Measurements from ENCODE around the gene PARD3. TPM values are rescaled to one million over a fixed set of nuclear protein-coding genes. Genes with fewer than 3 reads are reported as not detected.

The PARD3 gene
- total and polyA plus RNA-seq, 2 donors from 2014 or later, result 21.1 to 47.5 TPM

DNA sequence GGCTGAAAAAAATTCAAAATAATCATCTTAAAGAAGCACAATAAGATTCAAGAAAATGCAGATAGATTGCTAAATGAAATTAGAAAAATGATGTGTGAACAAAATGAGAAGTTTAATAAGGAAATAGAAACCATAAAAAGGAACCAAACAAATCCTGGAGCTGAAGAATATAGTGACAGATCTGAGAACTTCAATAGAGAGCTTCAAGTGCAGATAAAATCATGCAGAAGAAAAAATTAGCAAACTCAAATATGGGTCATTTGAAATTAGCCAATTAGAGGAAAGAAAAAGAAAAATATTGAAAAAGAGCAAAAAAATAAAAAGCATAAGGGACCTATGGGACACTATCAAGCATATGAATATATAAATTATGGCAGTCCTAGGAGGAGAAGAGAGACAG lies 720.1 kb downstream of the PARD3 start:
- FAIRE-seq, result no peak

GRCh38 chr10:34094146-34094696 lies 720.9 kb downstream of the PARD3 start:
- Histone ChIP-seq H3K4me3 (ENCODE audit: low read length in 3 of 3) (no peak overlapping the region), H3K4me1 (ENCODE audit: control insufficient read depth in 2 of 3, insufficient read depth in 2 of 3, low read depth in 1 of 3, low read length in 3 of 3) (no peaks in the 10 kb centered on the region), H3K9me3 (ENCODE audit: control insufficient read depth in 2 of 3, insufficient read depth in 1 of 3, low read length in 3 of 3) (peaks cover 0 to 1% (median 0%) of the 10 kb centered on the region in 3 donors), H3K27ac (ENCODE audit: low read depth in 2 of 2, low read length in 2 of 2) (no peak overlapping the region), H3K9ac (ENCODE audit: low read length in 3 of 3) (no peak overlapping the region), H3K36me3 (ENCODE audit: control insufficient read depth in 2 of 3, insufficient read depth in 3 of 3, low read length in 3 of 3) (no peaks in the 10 kb centered on the region), H3K27me3 (ENCODE audit: control insufficient read depth, insufficient read depth, low read length) (no peaks in the 10 kb centered on the region)
- DNase-seq, result peak in 1 of 5 donors; percentile 3
- intact Hi-C loops (cut with DNase I), result no loop called here
- FAIRE-seq, result no peak
- no peak for TF ChIP-seq CTCF (IDR thresholded peaks at IDR 0.05; ENCODE audit: borderline replicate concordance, extremely low read depth, insufficient read depth)

More for the DNA sequence above, 720.1 kb downstream of the PARD3 start:
- Histone ChIP-seq H3K4me1 (ENCODE audit: control insufficient read depth in 2 of 3, insufficient read depth in 2 of 3, low read depth in 1 of 3, low read length in 3 of 3) (no peaks in the 10 kb centered on the region), H3K4me3 (ENCODE audit: low read length in 3 of 3) (no peak overlapping the region), H3K9ac (ENCODE audit: low read length in 3 of 3) (no peak overlapping the region), H3K36me3 (ENCODE audit: control insufficient read depth in 2 of 3, insufficient read depth in 3 of 3, low read length in 3 of 3) (no peaks in the 10 kb centered on the region), H3K9me3 (ENCODE audit: control insufficient read depth in 2 of 3, insufficient read depth in 1 of 3, low read length in 3 of 3) (peaks cover 0 to 8% (median 0%) of the 10 kb centered on the region in 3 donors), H3K27me3 (ENCODE audit: control insufficient read depth, insufficient read depth, low read length) (no peaks in the 10 kb centered on the region), H3K27ac (ENCODE audit: low read depth in 2 of 2, low read length in 2 of 2) (no peak overlapping the region)
- no peak for TF ChIP-seq CTCF (IDR thresholded peaks at IDR 0.05; ENCODE audit: borderline replicate concordance, extremely low read depth, insufficient read depth)
- intact Hi-C loops (cut with DNase I), result no loop called here
- no peak for DNase-seq

GRCh38 chr10:34092891-34093290 lies 722.2 kb downstream of the PARD3 start:
- no peak for TF ChIP-seq CTCF (IDR thresholded peaks at IDR 0.05; ENCODE audit: borderline replicate concordance, extremely low read depth, insufficient read depth)
- no peaks in the 10 kb centered on the region for H3K36me3 ChIP-seq (ENCODE audit: control insufficient read depth in 2 of 3, insufficient read depth in 3 of 3, low read length in 3 of 3)
- no peaks in the 10 kb centered on the region for H3K27me3 ChIP-seq (ENCODE audit: control insufficient read depth, insufficient read depth, low read length)
- intact Hi-C loops (cut with DNase I), result no loop called here
- H3K27ac ChIP-seq (ENCODE audit: low read depth in 2 of 2, low read length in 2 of 2), result no peak overlapping the region
- H3K4me1 ChIP-seq (ENCODE audit: control insufficient read depth in 2 of 3, insufficient read depth in 2 of 3, low read depth in 1 of 3, low read length in 3 of 3), result no peaks in the 10 kb centered on the region
- H3K9ac ChIP-seq (ENCODE audit: low read length in 3 of 3), result no peak overlapping the region
- no peak overlapping the region for H3K4me3 ChIP-seq (ENCODE audit: low read length in 3 of 3)
- no peaks in the 10 kb centered on the region for H3K9me3 ChIP-seq (ENCODE audit: control insufficient read depth in 2 of 3, insufficient read depth in 1 of 3, low read length in 3 of 3)
- DNase-seq (no peak), FAIRE-seq (no peak)

Measured in kidney (tissue), 14 donors.